C4-2B (cell line): ENCODE data around the gene IRS2.
A peak's percentile ranks its signal among the peaks of the same experiment; 100 is the strongest.

Source experiments
- H3K27ac ChIP-seq: fragments of 450-650 bp; 2 replicates; pipeline ENCODE4 v1.5.1; 2017
- CTCF ChIP-seq: fragments of 450-650 bp; conservative IDR thresholded peaks from 2 replicates; pipeline ENCODE4 v1.5.1; 2017; ENCODE audit warnings: mild to moderate bottlenecking
- ZFX ChIP-seq: fragments of 450-650 bp; IDR thresholded peaks from 2 replicates; pipeline ENCODE4 v1.6.1; 2017

The IRS2 gene

GRCh38 chr13:109707044-109707741, 79.2 kb downstream of the IRS2 start:
- no peak overlapping the region for H3K27ac ChIP-seq
- TF ChIP-seq ZFX (no peak), CTCF (no peak)

GRCh38 chr13:109706015-109706715, 80.2 kb downstream of the IRS2 start:
- peak overlapping the region; percentile 25; the same call in 1 of the 2 replicates for H3K27ac ChIP-seq
- TF ChIP-seq ZFX = no peak
- TF ChIP-seq CTCF = no peak

- H3K27ac ChIP-seq = peak overlapping the region; percentile 25
- TF ChIP-seq CTCF (no peak), ZFX (no peak)
Measured at GRCh38 chr13:109704771-109705635, 81.4 kb downstream of the IRS2 start.

- TF ChIP-seq CTCF (no peak), ZFX (no peak)
Measured at GRCh38 chr13:109703250-109703649, 83.1 kb downstream of the IRS2 start.

More at GRCh38 chr13:109703250-109703649, 83.1 kb downstream of the IRS2 start:
- H3K27ac ChIP-seq = no peak overlapping the region
